ENCODE data around the gene TPSD1. TPM values are rescaled to one million over a fixed set of nuclear protein-coding genes. Genes with fewer than 3 reads are reported as not detected.
"Not testable (repeated sequence)": the region's sequence is repeated elsewhere in the genome, so short reads cannot be mapped to it uniquely, and the experiment has no call there.

Gene TPSD1
- total and polyA plus RNA-seq, 4 experiments from 2014 or later: not detected

GRCh38 chr16:1238909-1239308, 17.0 kb upstream of the TPSD1 start:
- H3K27ac Mint-ChIP-seq; H3K4me1 ChIP-seq (ENCODE audit: insufficient read depth, low read length); H3K36me3 Mint-ChIP-seq; H3K27me3 Mint-ChIP-seq; H3K4me3 ChIP-seq (ENCODE audit: low read length in 2 of 2); H3K4me1 Mint-ChIP-seq; H3K9me3 Mint-ChIP-seq; CTCF ChIA-PET (ENCODE audit: partially characterized antibody); H3K4me3 Mint-ChIP-seq; H3K27me3 ChIP-seq (ENCODE audit: insufficient read depth, low read length); H3K27ac ChIP-seq (ENCODE audit: low read depth, low read length); H3K36me3 ChIP-seq (ENCODE audit: insufficient read depth, low read length); POLR2A ChIA-PET (ENCODE audit: partially characterized antibody); H3K9me3 ChIP-seq (ENCODE audit: control insufficient read depth in 1 of 2, low read length in 2 of 2); DNase-seq; intact Hi-C loops (cut with micrococcal nuclease): not testable (repeated sequence)

- H3K36me3 Mint-ChIP-seq; DNase-seq; H3K9me3 ChIP-seq (ENCODE audit: control insufficient read depth in 1 of 2, low read length in 2 of 2); H3K4me1 Mint-ChIP-seq; H3K27ac Mint-ChIP-seq; H3K9me3 Mint-ChIP-seq; POLR2A ChIA-PET (ENCODE audit: partially characterized antibody); intact Hi-C loops (cut with micrococcal nuclease); H3K27me3 Mint-ChIP-seq; H3K27me3 ChIP-seq (ENCODE audit: insufficient read depth, low read length); H3K4me1 ChIP-seq (ENCODE audit: insufficient read depth, low read length); H3K4me3 Mint-ChIP-seq; H3K4me3 ChIP-seq (ENCODE audit: low read length in 2 of 2); H3K27ac ChIP-seq (ENCODE audit: low read depth, low read length); H3K36me3 ChIP-seq (ENCODE audit: insufficient read depth, low read length); CTCF ChIA-PET (ENCODE audit: partially characterized antibody): not testable (repeated sequence)
These were observed 16.3 kb upstream of the TPSD1 start for GRCh38 chr16:1239575-1239974.

- CTCF ChIA-PET (ENCODE audit: partially characterized antibody); H3K9me3 Mint-ChIP-seq; H3K27me3 Mint-ChIP-seq; intact Hi-C loops (cut with micrococcal nuclease); H3K27me3 ChIP-seq (ENCODE audit: insufficient read depth, low read length); H3K4me1 Mint-ChIP-seq; H3K36me3 Mint-ChIP-seq; H3K4me1 ChIP-seq (ENCODE audit: insufficient read depth, low read length); H3K4me3 ChIP-seq (ENCODE audit: low read length in 2 of 2); POLR2A ChIA-PET (ENCODE audit: partially characterized antibody); H3K27ac ChIP-seq (ENCODE audit: low read depth, low read length); DNase-seq; H3K27ac Mint-ChIP-seq; H3K36me3 ChIP-seq (ENCODE audit: insufficient read depth, low read length); H3K4me3 Mint-ChIP-seq; H3K9me3 ChIP-seq (ENCODE audit: control insufficient read depth in 1 of 2, low read length in 2 of 2): not testable (repeated sequence)
These were observed 15.4 kb upstream of the TPSD1 start, which contains the start of gene TPSAB1 for GRCh38 chr16:1240436-1240835. TSS of gene TPSAB1 (plus strand) at chr16:1240705. CDS start at chr16:1240939, 234 bp downstream.

- H3K4me1 ChIP-seq (ENCODE audit: insufficient read depth, low read length); H3K27me3 Mint-ChIP-seq; H3K36me3 ChIP-seq (ENCODE audit: insufficient read depth, low read length); intact Hi-C loops (cut with micrococcal nuclease); H3K4me3 ChIP-seq (ENCODE audit: low read length in 2 of 2); H3K27ac ChIP-seq (ENCODE audit: low read depth, low read length); H3K9me3 Mint-ChIP-seq; H3K4me3 Mint-ChIP-seq; H3K27me3 ChIP-seq (ENCODE audit: insufficient read depth, low read length); POLR2A ChIA-PET (ENCODE audit: partially characterized antibody); H3K36me3 Mint-ChIP-seq; H3K27ac Mint-ChIP-seq; H3K4me1 Mint-ChIP-seq; DNase-seq; CTCF ChIA-PET (ENCODE audit: partially characterized antibody); H3K9me3 ChIP-seq (ENCODE audit: control insufficient read depth in 1 of 2, low read length in 2 of 2): not testable (repeated sequence)
These were observed 14.8 kb upstream of the TPSD1 start for GRCh38 chr16:1241081-1241480.

GRCh38 chr16:1243363-1243762, 12.5 kb upstream of the TPSD1 start:
- H3K4me3 Mint-ChIP-seq; H3K9me3 Mint-ChIP-seq; H3K36me3 ChIP-seq (ENCODE audit: insufficient read depth, low read length); H3K36me3 Mint-ChIP-seq; H3K4me1 Mint-ChIP-seq; CTCF ChIA-PET (ENCODE audit: partially characterized antibody); H3K4me3 ChIP-seq (ENCODE audit: low read length in 2 of 2); H3K4me1 ChIP-seq (ENCODE audit: insufficient read depth, low read length); H3K27ac ChIP-seq (ENCODE audit: low read depth, low read length); DNase-seq; H3K27me3 ChIP-seq (ENCODE audit: insufficient read depth, low read length); intact Hi-C loops (cut with micrococcal nuclease); H3K9me3 ChIP-seq (ENCODE audit: control insufficient read depth in 1 of 2, low read length in 2 of 2); H3K27me3 Mint-ChIP-seq; POLR2A ChIA-PET (ENCODE audit: partially characterized antibody); H3K27ac Mint-ChIP-seq: not testable (repeated sequence)

GRCh38 chr16:1243907-1244850, 11.7 kb upstream of the TPSD1 start:
- H3K27me3 Mint-ChIP-seq; H3K4me3 Mint-ChIP-seq; DNase-seq; CTCF ChIA-PET (ENCODE audit: partially characterized antibody); H3K4me1 ChIP-seq (ENCODE audit: insufficient read depth, low read length); intact Hi-C loops (cut with micrococcal nuclease); H3K36me3 ChIP-seq (ENCODE audit: insufficient read depth, low read length); H3K9me3 ChIP-seq (ENCODE audit: control insufficient read depth in 1 of 2, low read length in 2 of 2); H3K36me3 Mint-ChIP-seq; H3K27me3 ChIP-seq (ENCODE audit: insufficient read depth, low read length); H3K4me3 ChIP-seq (ENCODE audit: low read length in 2 of 2); POLR2A ChIA-PET (ENCODE audit: partially characterized antibody); H3K4me1 Mint-ChIP-seq; H3K27ac ChIP-seq (ENCODE audit: low read depth, low read length); H3K9me3 Mint-ChIP-seq; H3K27ac Mint-ChIP-seq: not testable (repeated sequence)

- Histone ChIP-seq H3K27ac (ENCODE audit: low read depth, low read length) (no peak overlapping the region), H3K27me3 (ENCODE audit: insufficient read depth, low read length) (no peaks in the 10 kb centered on the region), H3K9me3 (ENCODE audit: control insufficient read depth in 1 of 2, low read length in 2 of 2) (no peaks in the 10 kb centered on the region), H3K4me3 (ENCODE audit: low read length in 2 of 2) (no peak overlapping the region), H3K36me3 (ENCODE audit: insufficient read depth, low read length) (no peaks in the 10 kb centered on the region), H3K4me1 (ENCODE audit: insufficient read depth, low read length) (no peaks in the 10 kb centered on the region)
- Mint-ChIP-seq H3K4me1 (peaks cover 0 to 3% (median under 1%) of the 10 kb centered on the region in 4 donors), H3K27ac (no peak overlapping the region), H3K27me3 (peaks cover 4 to 7% of the 10 kb centered on the region in 2 donors), H3K9me3 (no peaks in the 10 kb centered on the region), H3K4me3 (no peak overlapping the region), H3K36me3 (no peaks in the 10 kb centered on the region)
- CTCF ChIA-PET (ENCODE audit: partially characterized antibody): no interaction called here
- DNase-seq: no peak
- intact Hi-C loops (cut with micrococcal nuclease): no loop called here
- POLR2A ChIA-PET (ENCODE audit: partially characterized antibody): interaction anchor here (0.6 kb wide), 1 partner anchor 115 kb away, joined by 3 read pairs; no protein-coding TSS in a partner anchor
These were observed 11.0 kb upstream of the TPSD1 start for GRCh38 chr16:1244881-1245280.
